Activated T-cell treated with anti-CD3 and anti-CD28 coated beads, Interleukin-2, amount 50 U/mL, for 24 hours (primary cell): Measurements from ENCODE around the gene PTPN20.

Experiments
- DNase-seq: peaks from one replicate; pipeline ENCODE4 v3.0.0-alpha.2; 2020
- H3K27ac Mint-ChIP-seq: 2 replicates; pipeline ENCODE4 v1.8.0; 2020; ENCODE audit warnings: mild to moderate bottlenecking, mixed read lengths
- H3K27me3 Mint-ChIP-seq: 2 replicates; pipeline ENCODE4 v1.8.0; 2020; ENCODE audit warnings: mixed read lengths
- H3K36me3 Mint-ChIP-seq: 2 replicates; pipeline ENCODE4 v1.8.0; 2020; ENCODE audit warnings: low read depth, mixed read lengths
- H3K4me1 Mint-ChIP-seq: 2 replicates; pipeline ENCODE4 v1.8.0; 2020; ENCODE audit warnings: low read depth, mixed read lengths
- H3K4me3 Mint-ChIP-seq: 2 replicates; pipeline ENCODE4 v1.8.0; 2020; ENCODE audit warnings: mild to moderate bottlenecking, moderate library complexity, mixed read lengths
- H3K9me3 Mint-ChIP-seq: 2 replicates; pipeline ENCODE4 v1.8.0; 2020; ENCODE audit warnings: mixed read lengths

The PTPN20 gene

DNA sequence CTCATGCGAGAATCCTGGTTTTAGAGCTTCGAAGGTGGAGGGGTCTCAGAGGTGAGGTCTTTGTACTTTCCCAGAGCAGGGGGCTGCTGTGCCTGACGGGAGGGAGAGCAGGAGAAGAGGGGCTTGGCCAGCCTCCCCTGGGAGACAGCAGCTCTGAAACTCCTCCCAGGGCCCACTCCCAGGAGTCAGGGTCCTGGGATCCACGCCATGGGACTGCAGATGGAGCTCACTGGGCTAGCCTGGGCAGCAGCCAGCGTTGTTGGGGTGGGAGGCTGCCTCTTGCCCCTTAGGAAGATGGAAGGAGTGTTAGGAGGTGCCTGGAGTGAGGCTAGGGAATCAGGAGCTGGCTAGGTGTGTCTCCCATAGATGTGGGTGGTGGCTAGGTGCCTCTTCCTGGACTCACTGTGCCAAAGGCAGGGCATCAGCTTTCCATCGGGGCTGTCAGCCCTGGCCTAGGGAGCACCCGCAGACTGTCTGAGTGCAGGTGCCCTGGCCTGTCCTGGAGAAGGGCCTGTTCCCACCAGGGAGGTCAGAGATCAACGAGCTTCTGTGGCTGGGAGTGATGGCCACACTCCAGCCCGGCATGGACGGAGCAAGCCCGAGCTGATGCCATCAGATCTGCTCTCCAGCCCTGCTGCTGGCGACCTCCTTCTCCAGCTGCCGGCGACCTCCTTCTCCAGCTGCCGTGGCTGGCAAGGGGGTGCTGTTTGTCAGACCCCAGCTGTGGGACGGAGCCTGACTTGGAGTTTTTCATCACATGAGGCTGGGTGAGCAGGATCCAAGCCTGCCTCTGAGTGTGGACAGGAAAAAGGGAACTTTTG is 111.3 kb downstream of the PTPN20 start:
- H3K4me3 Mint-ChIP-seq = no peak overlapping the region
- H3K36me3 Mint-ChIP-seq = no peaks in the 10 kb centered on the region

DNA sequence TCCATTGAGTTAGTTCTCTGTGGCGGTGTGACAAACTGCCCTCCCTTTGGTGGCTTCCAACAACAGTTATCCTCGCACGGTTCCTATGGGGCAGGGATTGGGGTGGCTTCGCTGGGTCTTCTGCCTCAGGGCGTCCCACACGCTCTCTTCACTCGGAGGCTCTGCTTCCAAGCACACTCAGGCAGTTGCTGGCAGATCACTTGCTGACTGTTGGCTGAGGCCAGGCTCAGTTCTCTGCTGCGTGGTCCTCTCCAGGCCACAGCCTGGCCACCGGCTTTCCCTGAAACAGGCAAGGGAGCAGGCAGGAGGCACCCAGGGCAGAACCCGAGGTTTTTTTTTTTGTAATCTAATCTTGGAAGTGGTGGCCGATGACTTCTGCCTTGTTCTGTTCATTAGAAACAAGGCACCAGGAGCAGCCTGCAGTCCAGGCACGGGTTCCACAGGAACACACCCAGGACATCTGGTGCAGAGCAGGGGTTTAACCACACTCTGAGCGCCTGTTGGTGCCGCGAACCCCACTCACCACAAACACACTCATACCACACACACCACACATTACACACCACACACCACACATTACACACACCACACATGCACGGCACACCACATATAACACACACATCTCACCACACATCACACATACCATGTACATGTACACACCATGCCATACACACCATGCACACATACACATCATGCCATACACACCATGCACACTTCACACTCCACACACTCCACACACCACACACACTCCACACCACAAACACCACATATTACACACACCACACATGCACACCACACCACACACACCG is 112.2 kb downstream of the PTPN20 start:
- DNase-seq = peak; percentile 24
- Mint-ChIP-seq H3K4me1 (peaks cover 3% of the 10 kb centered on the region), H3K27ac (no peak overlapping the region), H3K9me3 (no peaks in the 10 kb centered on the region), H3K27me3 (peaks cover 7% of the 10 kb centered on the region), H3K4me3 (no peak overlapping the region), H3K36me3 (no peaks in the 10 kb centered on the region)

More for the DNA sequence above, 111.3 kb downstream of the PTPN20 start:
- Mint-ChIP-seq H3K27ac (no peak overlapping the region), H3K27me3 (peaks cover 7% of the 10 kb centered on the region), H3K4me1 (peaks cover 3% of the 10 kb centered on the region), H3K9me3 (no peaks in the 10 kb centered on the region)
- peak; percentile 17 for DNase-seq

DNA sequence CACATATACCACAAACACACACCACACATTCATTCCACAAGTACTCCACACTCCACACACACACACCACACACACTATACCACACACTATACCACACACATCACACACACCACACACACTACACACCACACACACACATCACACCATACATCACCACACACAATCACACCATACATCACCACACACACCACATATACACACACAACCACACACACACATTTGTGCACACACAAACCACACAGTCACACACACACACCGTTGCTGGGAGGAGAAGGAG is 112.8 kb downstream of the PTPN20 start:
- Mint-ChIP-seq H3K4me3 (no peak overlapping the region), H3K4me1 (peaks cover 3% of the 10 kb centered on the region), H3K27ac (no peak overlapping the region), H3K27me3 (peaks cover 7% of the 10 kb centered on the region), H3K9me3 (no peaks in the 10 kb centered on the region), H3K36me3 (no peaks in the 10 kb centered on the region)
- DNase-seq = peak; percentile 12

DNA sequence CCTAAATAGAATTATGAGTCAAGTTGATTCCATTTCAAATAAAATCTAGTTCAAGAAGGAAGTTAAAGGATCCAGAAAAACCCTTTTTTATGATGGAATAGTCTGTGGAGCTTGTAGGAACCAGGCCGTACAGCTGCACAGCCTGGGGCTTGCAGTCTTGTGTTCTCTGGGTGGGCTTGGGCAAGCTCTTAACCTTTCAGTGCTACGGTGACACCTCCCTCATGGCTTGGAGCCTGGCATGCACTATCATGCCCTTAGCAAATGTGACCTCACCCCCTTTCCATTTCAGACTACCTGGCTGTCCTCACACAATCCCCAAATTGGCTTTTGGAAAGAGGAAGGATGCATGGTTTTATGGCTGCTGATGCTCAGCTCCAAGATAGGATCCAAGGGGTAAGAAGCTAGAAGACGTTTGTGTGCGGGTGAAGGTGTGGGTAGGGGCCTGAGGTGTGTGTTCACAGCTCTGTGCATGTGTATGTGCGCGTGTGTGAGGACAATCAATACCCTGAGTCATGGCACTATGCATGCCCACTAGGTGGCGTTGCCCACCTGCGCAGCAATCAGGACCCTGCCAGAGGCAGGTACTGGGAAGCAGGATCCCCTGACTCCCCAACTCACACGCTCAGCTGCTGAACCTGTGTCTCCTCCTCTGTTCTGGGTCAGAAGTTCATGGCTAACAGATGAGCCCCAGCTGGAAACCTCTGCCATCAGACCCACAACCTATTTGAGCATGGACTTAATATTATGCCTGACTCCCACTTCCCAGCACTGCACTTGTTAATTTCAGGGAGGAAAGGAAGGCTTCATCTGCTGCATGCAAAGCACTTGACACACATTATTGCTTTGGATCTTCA is 113.4 kb downstream of the PTPN20 start:
- H3K9me3 Mint-ChIP-seq = no peaks in the 10 kb centered on the region
- no peak overlapping the region for H3K4me3 Mint-ChIP-seq
- H3K27me3 Mint-ChIP-seq = peaks cover 7% of the 10 kb centered on the region
- peaks cover 3% of the 10 kb centered on the region for H3K4me1 Mint-ChIP-seq
- peak overlapping the region; percentile 13 for H3K27ac Mint-ChIP-seq
- H3K36me3 Mint-ChIP-seq = no peaks in the 10 kb centered on the region
- DNase-seq = peak; percentile 82

DNA sequence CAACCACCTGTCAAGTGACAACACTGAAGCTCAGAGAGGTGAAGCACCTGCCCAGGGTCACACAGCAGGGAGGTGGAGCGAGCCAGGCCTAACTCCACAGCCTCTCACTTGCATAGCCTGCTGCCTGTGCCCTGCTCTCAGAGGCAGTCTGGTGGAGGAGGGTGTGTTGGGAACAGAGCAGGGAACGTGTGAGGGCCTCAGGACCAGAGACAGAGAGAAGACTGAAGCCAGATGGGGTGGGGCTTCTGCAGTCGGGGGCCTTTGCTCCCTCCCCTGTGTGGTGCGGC is 114.0 kb downstream of the PTPN20 start:
- Mint-ChIP-seq H3K4me1 (peaks cover 3% of the 10 kb centered on the region), H3K27me3 (peaks cover 7% of the 10 kb centered on the region), H3K4me3 (no peak overlapping the region), H3K9me3 (no peaks in the 10 kb centered on the region), H3K27ac (no peak overlapping the region), H3K36me3 (no peaks in the 10 kb centered on the region)
- DNase-seq = no peak

DNA sequence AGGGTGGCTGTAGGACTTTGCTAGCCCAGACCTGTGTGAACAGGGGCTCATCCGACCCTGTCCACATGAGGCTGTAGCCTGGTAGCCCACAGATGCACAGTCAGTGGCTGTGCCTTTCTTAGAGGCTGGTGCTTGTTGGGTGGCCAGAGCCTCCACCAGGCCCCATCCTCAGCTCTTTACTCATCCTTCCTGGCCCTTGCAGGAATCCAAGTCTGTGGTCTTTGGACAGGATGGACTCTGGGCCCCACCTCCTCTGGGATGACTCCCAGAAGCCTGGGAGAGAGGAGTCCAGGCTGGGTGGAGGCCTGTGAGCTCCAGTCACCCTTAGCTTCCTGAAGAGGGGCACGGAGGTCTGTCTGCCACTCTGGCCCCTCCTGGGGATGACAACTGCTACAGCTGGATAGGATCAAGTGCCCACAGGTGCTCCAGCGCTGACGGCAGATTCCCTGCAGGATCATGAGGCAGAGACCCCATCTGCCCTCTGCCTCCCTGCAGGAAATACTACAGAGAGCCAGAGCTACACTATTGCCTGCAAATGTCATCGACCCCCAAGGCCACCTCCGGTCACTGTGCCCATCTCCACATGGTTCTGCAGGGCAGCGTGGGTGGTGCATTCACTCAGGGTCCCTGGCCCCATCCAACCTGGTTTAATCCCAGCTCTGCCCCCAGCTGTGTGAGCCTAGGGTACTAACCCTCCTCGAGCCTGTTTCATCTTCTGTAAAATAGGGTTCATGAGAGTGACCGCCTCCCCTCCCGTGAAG is 114.5 kb downstream of the PTPN20 start:
- peaks cover 3% of the 10 kb centered on the region for H3K4me1 Mint-ChIP-seq
- peak; percentile 20 for DNase-seq
- no peak overlapping the region for H3K27ac Mint-ChIP-seq
- no peak overlapping the region for H3K4me3 Mint-ChIP-seq
- no peaks in the 10 kb centered on the region for H3K9me3 Mint-ChIP-seq
- no peaks in the 10 kb centered on the region for H3K36me3 Mint-ChIP-seq
- peaks cover 7% of the 10 kb centered on the region for H3K27me3 Mint-ChIP-seq

- no peaks in the 10 kb centered on the region for H3K36me3 Mint-ChIP-seq
- no peaks in the 10 kb centered on the region for H3K9me3 Mint-ChIP-seq
- peaks cover 7% of the 10 kb centered on the region for H3K27me3 Mint-ChIP-seq
- H3K4me3 Mint-ChIP-seq = no peak overlapping the region
- peak; percentile 18 for DNase-seq
- peaks cover 3% of the 10 kb centered on the region for H3K4me1 Mint-ChIP-seq
- H3K27ac Mint-ChIP-seq = no peak overlapping the region
Observed at GRCh38 chr10:47026301-47027107, 115.3 kb downstream of the PTPN20 start.

DNA sequence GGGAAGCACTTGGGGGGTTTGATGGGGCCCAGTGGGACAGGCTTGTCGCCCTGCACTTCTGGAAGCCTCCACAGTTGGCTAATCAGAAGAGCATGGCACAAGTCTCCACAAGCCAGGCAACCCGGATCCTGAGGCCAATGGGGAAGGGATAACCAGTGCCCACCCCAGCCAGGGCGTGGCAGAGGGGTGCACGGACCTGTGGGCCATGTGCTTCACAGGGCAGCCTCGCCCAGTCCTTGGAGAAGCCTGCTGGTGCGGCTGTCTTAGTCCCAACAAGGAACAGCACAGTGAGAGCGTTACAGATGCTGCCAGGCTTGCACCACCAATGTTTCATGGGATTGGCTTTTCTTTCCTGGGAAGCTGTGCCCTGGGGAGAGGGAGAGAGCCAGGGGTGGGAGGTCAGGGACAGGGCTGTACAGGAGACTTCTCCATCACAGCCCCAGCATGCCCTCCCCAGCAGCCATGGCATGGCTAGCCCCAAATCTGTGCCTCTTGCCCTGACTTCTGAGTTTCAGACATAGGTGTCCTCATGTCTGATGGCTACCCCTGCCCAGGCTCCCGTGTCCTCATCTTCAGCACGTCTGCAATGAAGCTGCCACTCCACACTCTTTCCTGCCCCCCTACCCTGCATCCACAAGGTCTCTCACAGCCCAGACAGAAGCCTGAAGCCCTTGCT is 116.0 kb downstream of the PTPN20 start:
- Mint-ChIP-seq H3K4me3 (no peak overlapping the region), H3K27ac (no peak overlapping the region), H3K4me1 (peaks cover 3% of the 10 kb centered on the region), H3K9me3 (no peaks in the 10 kb centered on the region), H3K36me3 (no peaks in the 10 kb centered on the region), H3K27me3 (peaks cover 7% of the 10 kb centered on the region)
- peak; percentile 21 for DNase-seq

DNA sequence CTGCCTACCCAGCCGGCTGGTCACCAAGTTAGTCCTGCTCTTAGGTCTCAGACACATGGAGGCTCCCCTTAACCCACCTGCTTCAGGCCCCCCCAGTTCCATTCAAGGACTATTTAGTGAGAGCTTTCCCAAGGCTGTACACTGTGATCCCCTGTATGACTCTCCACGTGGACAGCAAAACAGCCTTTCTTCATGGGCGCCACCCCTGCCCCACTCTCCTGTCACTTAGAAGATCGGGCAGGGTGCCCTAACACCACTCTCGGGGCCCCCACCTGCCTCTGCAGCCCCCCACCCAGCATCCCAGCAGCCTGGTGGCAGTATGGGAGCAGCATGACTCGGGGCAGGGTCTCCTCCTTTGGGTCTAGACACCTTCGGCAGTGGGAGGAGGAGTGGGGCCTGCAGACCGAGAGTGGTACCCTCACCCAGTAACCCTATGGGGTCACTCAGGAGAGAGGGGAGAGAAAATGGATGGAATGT is 116.6 kb downstream of the PTPN20 start:
- no peak overlapping the region for H3K4me3 Mint-ChIP-seq
- H3K4me1 Mint-ChIP-seq = peaks cover 3% of the 10 kb centered on the region
- DNase-seq = peak; percentile 22
- H3K27ac Mint-ChIP-seq = no peak overlapping the region
- H3K27me3 Mint-ChIP-seq = peaks cover 7% of the 10 kb centered on the region
- H3K9me3 Mint-ChIP-seq = no peaks in the 10 kb centered on the region
- no peaks in the 10 kb centered on the region for H3K36me3 Mint-ChIP-seq

GRCh38 chr10:47028466-47028865 is 117.2 kb downstream of the PTPN20 start:
- Mint-ChIP-seq H3K27ac (no peak overlapping the region), H3K9me3 (no peaks in the 10 kb centered on the region), H3K4me1 (peaks cover 3% of the 10 kb centered on the region), H3K36me3 (no peaks in the 10 kb centered on the region), H3K27me3 (peaks cover 7% of the 10 kb centered on the region), H3K4me3 (no peak overlapping the region)
- peak; percentile 8 for DNase-seq

DNA sequence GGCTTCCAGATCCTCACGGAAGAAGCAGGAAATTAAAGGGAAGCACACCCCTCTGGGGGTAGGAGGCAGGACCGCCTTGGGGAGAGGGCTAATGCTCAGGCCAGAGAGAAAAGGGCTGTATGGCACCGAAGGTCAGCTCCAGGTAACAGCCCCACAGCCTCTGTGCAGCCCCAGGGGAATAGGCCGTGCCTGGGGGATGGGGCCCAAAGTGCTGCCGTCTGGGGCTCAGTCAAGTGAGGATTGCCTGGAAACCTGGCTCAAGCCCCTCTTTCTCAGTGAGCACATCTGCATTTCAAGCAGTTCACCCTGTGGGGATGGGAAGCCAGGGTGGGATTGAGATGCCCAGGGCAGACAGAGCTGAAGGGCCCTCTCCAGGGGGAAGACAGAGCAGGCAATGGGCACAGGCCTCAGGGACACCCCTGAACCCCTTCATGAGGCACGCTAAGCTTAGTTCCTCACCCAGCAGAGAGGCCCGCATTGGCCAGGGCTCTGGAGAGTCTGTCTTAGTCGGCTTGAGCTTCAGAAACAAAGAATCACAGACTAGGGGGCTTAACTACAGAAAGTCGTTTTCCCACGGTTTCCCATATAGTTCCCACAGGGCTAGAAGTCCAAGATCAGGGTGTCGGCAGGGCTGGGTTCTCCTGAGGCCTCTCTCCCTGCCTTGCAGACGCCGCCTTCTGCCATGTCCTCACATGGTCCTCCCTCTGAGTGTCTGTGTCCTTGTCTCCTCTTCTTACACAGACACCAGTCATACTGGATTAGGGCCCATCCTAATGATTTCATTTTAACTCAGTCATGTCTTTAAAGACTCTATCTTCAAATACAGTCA is 118.2 kb downstream of the PTPN20 start:
- Mint-ChIP-seq H3K4me3 (no peak overlapping the region), H3K27me3 (no peaks in the 10 kb centered on the region), H3K36me3 (no peaks in the 10 kb centered on the region), H3K9me3 (no peaks in the 10 kb centered on the region), H3K27ac (no peak overlapping the region), H3K4me1 (peaks cover 3% of the 10 kb centered on the region)
- peak; percentile 22 for DNase-seq

DNA sequence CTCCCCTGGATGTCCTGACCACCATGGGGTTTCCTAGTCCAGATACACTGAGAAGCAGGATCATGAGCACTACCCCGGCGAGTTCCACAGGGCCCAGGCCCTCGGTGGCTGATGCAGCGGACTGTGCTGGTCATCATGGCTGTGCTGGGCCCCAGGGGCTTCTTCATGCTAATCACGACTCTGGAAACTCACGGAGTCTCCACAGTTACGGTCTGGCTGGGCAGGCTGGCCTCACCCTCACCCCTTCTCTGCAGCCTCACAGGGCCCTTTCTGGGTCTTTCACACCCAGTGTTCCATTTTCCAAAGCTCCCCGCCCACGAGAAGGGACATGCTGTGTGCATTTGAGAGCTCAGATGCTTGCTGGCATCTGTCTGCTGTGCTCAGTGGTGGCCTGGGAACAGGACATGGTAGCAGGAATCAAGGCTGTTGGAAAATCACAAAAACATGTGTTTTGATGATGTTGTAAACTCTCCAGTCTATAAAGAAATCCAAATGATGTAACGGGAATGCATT is 119.0 kb downstream of the PTPN20 start:
- Mint-ChIP-seq H3K9me3 (no peaks in the 10 kb centered on the region), H3K27ac (no peak overlapping the region), H3K36me3 (no peaks in the 10 kb centered on the region), H3K4me3 (no peak overlapping the region), H3K27me3 (no peaks in the 10 kb centered on the region), H3K4me1 (no peaks in the 10 kb centered on the region)
- peak; percentile 20 for DNase-seq
